ENCODE data around the gene MEIS1.

GRCh38 chr2:66562304-66562685 lies 127.4 kb downstream of the MEIS1 start:
- TF ChIP-seq, protein P1, sequence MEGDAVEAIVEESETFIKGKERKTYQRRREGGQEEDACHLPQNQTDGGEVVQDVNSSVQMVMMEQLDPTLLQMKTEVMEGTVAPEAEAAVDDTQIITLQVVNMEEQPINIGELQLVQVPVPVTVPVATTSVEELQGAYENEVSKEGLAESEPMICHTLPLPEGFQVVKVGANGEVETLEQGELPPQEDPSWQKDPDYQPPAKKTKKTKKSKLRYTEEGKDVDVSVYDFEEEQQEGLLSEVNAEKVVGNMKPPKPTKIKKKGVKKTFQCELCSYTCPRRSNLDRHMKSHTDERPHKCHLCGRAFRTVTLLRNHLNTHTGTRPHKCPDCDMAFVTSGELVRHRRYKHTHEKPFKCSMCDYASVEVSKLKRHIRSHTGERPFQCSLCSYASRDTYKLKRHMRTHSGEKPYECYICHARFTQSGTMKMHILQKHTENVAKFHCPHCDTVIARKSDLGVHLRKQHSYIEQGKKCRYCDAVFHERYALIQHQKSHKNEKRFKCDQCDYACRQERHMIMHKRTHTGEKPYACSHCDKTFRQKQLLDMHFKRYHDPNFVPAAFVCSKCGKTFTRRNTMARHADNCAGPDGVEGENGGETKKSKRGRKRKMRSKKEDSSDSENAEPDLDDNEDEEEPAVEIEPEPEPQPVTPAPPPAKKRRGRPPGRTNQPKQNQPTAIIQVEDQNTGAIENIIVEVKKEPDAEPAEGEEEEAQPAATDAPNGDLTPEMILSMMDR (IDR thresholded peaks at IDR 0.05; ENCODE audit: extremely low read depth in 1 of 2, insufficient read depth in 1 of 2, low read depth in 1 of 2, low read length in 2 of 2) = no peak
- TF ChIP-seq JUN (IDR thresholded peaks at IDR 0.05; ENCODE audit: borderline replicate concordance, insufficient read depth, insufficient read length, low read depth) (peak; percentile 50), POLR2AphosphoS5 (IDR thresholded peaks at IDR 0.05; ENCODE audit: insufficient read depth, low read depth, low read length) (no peak)

Measured in endothelial cell of umbilical vein (primary cell).